SHP77 treated with DMSO at 0.1 percent for 48 hours (cell line): ENCODE data around the gene MRPL11.
A peak's percentile ranks its signal among the peaks of the same experiment; 100 is the strongest.
"Not testable (repeated sequence)": the region's sequence is repeated elsewhere in the genome, so short reads cannot be mapped to it uniquely, and the experiment has no call there.

Experiments
- DNase-seq: peaks from one replicate; lab custom pipeline; 2025; lab: John Stamatoyannopoulos, UW

Gene MRPL11

DNA sequence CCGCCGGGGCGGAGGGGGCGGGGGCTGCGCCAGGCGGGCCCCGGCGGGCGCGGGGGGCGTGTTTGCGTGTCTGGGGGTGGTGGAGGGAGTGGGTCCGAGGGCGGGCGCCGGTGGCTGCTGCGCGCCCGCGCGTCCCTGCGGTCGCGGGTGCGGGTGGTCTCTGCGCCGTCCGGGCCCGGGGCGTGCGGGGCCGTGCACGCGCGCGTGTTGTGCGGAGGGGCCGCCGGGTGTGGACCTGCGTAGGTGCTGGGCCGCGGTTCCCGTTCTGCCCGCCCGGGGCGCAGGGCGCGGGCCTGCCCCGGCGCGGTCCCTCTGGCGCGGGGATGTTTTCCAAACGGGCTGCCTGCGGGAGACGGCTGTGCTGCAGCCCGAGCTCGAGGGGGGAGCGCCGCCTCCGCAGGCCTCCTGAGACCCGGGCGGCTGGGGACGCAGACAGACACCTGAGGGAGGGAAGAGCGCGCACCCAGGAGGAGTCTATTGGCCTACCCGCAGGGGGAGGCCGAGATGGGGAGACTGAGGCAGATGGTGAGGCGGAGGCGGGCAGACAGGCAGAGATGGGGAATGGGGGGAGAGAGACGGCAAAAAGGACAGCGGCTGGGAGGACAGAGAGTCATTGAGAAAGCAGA is 28.5 kb upstream of the MRPL11 start:
- DNase-seq = no peak

- peak; percentile 64 for DNase-seq
Measured at GRCh38 chr11:66466225-66467033, 27.8 kb upstream of the MRPL11 start, which contains the start of gene PELI3. PELI3 (plus strand) TSS chr11:66466905; CDS start chr11:66468129, 1,224 bp downstream.

DNA sequence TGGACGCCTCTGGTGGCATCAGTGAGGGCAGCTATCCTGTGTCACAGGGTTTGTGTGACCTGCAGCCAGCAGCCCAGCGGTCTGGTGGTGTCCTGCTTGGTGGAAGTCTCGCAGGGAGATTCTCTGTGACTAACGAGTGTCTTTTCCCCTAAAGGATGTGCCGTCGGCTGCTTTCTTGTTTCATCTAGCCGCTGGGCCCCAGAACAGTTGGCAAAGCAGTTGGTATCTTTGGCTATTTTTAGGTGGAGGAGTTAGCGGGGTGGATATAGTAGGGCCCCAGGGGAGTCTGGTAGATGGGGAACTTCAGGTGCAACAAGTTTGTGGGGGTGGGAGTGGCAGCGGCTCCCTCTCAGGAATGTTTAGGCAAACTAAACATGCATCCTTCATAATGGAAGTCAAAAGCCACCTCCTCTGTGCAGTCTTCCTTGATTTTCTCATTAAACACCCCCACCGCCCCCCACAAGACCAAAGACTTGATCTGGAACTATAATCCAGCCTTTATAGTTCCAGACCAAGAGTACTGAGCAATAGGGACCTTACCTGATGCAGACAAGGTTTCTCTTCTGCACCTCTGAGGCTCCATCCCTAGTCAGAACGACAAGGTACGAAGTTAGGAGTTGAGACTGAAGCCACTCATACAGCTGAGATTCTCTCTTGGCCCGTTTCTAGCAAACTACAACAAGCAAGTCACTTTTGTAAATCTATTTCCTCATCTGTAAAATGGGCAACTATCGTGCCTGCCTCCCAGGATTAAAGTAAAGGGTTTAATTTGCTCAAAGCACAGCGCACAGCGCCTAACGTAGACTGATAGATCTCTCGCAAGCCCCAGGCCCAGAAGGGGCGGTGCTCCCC is 27.0 kb upstream of the MRPL11 start:
- DNase-seq = no peak

DNA sequence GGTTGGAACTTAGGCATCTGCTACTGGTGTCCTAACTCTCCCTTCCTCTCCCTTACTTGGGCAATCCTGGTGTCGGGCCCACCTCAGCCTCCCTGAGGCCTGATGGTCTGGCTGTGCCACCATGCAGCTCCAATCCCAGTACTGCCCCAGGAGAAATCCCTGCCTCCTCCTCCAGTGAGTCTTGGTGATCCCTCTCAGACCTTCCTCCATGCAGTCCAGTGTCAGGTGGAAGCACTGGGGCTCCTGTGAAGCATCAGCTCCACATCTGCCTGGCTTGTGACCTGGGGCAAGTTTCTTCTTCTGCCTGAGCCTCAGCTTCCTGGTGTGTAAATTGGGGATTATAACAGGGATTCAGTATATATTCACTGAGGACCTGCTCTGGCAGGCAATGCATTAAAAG is 26.3 kb upstream of the MRPL11 start:
- DNase-seq = no peak

DNA sequence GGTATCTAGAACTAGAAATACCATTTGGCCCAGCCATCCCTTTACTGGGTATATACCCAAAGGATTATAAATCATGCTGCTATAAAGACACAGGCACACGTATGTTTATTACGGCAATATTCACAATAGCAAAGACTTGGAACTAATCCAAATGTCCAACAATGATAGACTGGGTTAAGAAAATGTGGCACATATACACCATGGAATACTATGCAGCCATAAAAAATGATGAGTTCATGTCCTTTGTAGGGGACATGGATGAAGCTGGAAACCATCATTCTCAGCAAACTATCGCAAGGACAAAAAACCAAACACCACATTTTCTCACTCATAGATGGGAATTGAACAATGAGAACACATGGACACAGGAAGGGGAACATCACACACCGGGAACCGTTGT is 25.5 kb upstream of the MRPL11 start:
- DNase-seq = not testable (repeated sequence)

DNA sequence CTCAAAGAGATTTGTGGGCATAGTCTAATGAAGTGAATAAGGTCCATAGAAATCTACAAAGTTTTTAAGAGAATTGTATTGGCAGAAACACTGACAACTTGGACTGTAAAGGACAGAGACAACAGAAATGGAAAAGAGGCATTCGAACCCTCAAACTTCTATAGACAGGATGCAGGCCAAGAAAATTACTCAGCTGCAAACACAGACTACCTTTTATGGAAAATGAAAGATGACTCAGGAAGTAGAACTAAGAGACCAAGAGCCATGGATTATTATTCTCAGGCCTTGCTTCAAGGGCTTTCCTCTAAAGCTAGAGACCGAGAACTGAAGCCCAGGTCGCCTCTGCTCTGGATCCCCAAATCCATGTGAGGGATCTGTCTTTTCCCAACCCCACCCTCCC is 24.3 kb upstream of the MRPL11 start:
- no peak for DNase-seq

DNA sequence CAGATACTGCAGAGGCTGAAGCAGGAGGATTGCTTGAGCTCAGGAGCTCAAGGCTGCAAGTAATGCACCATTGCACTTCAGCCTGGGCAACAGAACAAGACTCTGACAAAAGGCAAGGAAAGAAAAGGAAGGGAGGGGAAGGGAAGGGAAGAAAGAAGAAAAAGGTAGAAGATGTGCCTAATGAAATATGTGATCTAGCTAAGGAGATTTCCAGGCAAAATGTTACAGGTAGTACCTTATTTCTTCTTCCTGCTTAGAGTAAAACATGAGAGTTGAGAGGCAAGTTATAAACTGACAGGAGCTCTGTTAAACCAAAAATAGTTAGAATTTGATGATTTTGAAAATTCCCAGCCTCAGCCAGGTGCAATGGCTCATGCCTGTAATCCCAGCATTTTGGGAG is 23.4 kb upstream of the MRPL11 start:
- DNase-seq = no peak

- DNase-seq = no peak
Measured at GRCh38 chr11:66459138-66459778, 20.6 kb upstream of the MRPL11 start.

DNA sequence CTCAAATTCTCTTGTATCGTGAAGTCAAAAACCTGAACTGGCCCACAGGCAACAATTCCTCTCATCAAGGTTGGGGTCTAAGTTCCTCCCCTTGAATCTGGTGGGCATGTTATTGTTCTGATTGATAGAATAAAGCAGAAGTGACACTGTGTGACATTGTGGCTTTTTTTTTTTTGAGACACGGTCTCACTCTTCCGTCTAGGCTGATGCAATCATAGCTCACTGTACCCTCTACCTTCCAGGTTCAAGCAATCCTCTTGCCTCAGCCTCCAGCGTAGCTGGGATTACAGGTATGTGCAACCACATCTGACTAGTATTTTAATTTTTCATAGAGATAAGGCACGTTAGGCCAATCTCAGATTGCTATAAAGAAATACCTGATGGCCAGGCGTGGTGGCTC is 19.2 kb upstream of the MRPL11 start:
- no peak for DNase-seq

DNA sequence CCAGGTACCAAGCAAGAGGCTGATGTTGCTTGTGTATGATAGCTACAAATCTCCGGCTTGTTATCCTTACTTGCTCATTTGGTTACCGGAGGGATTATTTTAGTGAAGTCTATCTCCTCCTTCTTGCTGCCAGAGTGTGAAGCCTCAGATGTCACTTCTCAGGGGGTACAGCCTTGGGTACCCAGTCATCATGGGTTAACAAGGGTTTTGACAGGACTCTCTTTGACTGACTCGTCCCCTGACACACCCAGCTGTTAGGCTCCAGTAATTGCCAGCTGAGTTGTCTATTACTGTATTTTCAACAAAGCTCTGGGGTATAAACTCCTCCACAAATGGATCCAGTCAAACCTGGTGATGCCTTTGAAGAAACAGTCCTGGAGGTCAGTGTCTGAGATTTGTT is 16.2 kb upstream of the MRPL11 start:
- no peak for DNase-seq

DNA sequence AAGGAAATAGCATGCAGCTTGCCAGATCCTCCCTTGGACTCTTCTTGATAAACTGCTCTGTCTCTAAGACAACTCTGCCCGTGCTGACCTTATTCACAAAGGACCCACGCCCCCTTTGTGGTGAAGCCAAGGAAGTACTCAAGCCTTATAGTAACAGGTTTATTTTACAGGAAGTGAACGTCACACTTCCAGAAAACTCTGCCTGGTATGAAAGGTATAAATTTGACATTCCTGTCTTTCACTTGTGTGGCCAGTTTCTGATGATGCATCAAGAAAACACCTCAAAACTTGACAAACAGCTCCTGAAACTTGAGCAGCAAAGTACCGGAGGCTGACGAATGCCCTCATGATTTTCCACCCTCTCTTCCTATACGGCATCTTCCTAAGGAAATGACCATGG is 15.6 kb upstream of the MRPL11 start:
- no peak for DNase-seq

DNA sequence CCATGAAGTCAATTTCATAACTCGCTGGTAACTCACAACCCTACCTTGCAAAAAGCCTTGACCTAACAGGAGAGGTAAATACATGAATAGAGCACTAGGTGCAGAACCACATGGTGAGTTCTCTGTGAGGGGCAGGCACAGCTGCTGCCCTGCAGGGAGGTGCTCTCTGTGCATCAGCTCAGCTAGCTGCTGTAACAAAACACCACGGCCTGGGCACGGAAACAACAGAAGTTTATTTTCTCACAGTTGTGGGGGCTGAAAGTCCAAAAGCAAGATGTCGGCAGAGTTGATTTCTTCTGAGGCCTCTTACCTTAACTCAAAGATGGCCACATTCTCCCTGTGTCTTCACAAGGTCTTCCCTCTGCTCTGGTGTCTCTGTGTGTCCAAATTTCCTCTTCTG is 13.0 kb upstream of the MRPL11 start:
- DNase-seq = no peak

GRCh38 chr11:66450560-66450959 is 11.9 kb upstream of the MRPL11 start:
- DNase-seq = no peak

DNA sequence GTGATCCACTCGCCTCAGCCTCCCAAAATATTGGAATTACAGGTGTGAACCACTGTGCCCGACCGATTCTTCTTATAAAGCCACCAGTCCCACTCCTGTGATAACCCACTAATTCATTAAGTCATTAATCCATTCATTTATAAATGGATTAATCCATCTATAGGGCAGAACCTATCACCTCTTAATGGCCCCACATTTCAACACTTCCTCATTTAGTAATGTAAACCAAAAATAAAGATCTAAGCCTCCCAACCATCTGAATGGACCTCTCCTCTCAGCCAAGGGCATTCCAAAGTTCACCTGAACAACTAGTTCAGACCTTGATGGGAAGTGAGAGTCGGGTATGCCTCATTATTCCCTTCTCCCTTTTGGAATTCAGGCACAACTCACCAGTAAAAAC is 9.9 kb upstream of the MRPL11 start:
- no peak for DNase-seq

GRCh38 chr11:66447012-66447411 is 8.4 kb upstream of the MRPL11 start:
- DNase-seq = no peak

DNA sequence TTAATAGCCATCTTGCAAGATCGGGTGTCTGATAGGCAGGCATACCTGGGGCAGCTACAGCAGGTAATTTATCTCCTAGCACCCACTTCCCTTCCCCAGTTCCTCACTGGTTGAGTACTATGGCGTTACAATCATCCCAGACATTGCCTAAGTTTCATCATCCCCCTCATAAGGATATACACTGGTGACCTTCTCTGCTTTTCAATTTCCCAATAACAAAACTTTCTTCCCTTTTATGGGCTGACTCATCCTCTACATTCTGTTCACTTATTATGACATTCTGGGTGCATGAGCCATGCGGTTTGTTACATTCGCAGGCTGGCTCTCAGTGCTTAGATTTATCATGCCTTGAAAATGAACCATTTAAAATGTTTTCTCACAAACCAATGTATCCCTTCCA is 5.0 kb upstream of the MRPL11 start:
- no peak for DNase-seq

GRCh38 chr11:66440940-66441282 is 2.3 kb upstream of the MRPL11 start:
- DNase-seq = not testable (repeated sequence)

DNA sequence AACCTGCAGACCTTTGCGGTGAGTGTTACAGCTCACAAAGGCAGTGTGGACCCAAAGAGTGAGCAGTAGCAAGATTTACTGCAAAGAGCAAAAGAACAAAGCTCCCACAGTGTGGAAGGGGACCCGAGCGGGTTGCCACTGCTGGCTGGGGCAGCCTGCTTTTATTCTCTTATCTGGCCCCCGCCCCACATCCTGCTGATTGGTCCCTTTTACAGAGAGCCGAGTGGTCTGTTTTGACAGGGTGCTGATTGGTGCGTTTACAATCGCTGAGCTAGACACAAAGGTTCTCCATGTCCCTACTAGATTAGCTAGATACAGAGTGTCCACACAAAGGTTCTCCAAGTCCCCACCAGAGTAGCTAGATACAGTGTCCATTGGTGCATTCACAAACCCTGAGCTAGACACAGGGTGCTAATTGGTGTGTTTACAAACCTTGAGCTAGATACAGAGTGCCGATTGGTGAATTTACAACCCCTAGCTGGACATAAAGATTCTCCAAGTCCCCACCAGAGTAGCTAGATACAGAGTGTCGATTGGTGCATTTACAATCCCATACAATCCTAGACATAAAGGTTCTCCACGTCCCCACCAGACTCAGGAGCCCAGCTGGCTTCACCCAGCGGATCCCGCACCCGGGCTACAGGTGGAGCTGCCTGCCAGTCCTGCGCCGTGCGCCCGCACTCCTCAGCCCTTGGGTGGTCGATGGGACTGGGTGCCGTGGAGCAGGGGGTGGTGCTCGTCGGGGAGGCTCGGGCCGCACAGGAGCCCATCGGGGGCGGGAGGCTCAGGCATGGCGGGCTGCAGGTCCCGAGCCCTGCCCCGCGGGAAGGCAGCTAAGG is 1.7 kb upstream of the MRPL11 start:
- DNase-seq = not testable (repeated sequence)

DNA sequence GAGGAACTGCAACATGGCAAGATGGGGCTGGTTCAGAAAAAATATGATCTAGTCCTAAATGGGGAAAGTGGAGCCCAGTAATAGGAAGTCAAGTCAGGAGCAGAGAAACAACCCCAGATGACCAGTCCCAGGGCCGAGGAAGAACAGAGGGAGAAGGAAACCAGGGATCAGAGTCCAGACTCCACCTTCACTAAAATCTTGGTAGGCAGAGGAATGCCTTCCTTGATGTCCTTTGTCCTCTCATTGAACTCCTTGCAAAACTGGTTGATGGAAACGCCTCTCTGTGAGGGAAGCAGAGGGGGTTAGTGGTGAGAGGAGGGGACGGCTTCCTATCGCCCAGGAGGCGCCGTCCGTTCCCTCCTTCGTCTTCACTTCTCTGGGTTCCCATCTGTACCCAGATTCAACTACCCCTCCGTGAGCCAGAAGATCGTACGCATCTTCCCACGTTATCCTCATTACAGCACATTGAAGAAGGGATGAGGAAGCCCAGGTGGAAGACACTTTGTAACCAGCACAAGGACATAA is 607 bp downstream of the MRPL11 start:
- no peak for DNase-seq

DNA sequence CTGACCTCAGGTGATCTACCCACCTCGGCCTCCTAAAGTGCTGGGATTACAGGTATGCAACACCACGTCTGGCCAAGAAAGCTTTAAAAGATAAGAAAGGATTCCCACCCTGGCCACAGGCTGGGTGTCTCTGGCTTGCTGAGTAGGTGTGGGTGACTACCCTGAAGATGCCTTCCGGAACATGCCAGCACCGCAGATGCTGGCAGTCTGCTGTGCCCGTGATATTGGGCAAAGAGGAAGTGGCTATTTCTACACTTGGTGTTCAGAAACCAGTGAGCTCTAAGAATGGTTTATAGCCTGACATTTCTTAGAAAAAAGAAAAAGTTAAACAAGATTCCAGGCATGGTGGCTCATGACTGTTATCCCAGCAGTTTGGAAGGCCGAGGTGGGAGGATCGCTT is 6.1 kb downstream of the MRPL11 start:
- DNase-seq = no peak

GRCh38 chr11:66431871-66432329 is 6.7 kb downstream of the MRPL11 start:
- DNase-seq = not testable (repeated sequence)
